Measurements from ENCODE around the gene RNF227.

Gene RNF227

DNA sequence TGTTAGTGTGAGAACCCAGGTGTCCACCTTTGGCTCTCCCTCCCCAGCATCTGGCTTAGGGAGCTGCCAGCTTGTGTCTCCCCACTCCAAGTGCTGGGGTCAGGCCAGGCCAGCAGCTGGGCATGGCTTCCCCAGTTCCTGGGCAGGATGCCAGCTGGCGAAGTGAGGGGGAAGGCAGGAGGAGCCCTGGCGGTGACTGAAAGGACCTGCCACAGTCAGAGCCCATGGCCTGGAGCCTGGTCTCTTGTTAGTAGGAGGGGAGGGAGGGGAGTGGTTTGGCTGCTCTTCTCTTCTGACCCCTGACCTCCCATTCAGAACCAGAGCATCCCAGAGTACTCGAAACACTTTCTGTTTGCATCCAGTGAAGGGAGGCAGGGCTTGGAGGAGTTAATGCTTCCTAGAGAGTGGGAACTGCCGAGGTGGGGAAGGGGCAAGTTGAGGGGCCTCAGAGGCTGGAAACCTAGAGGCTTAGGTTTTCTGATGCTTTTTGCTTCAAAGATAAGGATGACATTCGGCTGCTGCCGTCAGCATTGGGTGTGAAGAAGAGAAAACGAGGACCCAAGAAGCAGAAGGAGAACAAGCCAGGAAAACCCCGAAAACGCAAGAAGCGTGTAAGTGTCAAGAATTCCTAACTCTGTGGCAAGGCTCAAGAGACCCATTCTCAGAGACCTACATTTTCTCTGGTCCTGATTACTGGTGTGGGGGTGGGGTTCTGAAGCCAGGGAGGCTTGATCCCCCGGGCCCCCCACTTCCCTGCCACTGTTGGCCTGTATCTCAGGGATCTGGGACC lies 26.7 kb downstream of the RNF227 start:
- peak; percentile 91 for DNase-seq (ENCODE audit: low spot score)

DNA sequence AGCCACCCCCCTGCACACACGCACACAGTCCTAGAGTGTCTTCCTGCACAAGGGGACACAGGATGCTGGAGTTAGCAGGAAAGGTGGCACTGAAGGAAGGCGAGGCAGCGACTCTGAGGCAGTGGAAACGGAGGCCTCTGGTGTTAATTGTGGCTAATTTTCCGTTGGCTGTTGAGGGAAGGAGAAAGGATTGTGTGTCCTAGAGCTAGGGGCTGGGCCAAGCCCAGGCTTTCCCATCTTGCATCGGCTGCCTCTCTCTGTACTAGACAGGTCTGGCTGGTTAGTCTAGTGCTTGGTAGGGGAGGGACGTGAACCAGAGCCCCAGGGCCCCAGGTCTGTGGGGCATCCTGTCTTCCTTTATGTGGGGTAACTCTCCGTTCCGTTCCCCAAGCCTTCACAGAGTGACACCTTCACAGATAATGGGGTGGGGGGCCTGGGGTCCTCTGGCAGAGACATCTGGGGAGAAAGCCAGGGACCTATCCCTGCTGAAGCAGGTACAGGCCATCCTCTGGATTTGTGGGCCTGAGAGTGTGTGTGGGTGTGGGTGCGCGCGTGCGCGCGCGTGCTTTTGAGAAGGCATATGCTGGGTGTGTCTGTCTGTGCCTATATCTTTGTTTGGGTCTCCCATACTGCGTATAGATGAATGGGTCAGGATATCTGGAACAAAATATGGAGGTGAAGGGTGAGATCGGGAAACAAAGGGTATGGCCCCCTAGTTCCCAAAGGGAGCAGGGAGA lies 27.7 kb downstream of the RNF227 start, which contains the start of gene CHD3:
CHD3 (plus strand) TSS at position 606 of the 737 bp plus-strand sequence. CDS start 212 bp downstream, outside the sequence.
- no peak for DNase-seq (ENCODE audit: low spot score)

DNA sequence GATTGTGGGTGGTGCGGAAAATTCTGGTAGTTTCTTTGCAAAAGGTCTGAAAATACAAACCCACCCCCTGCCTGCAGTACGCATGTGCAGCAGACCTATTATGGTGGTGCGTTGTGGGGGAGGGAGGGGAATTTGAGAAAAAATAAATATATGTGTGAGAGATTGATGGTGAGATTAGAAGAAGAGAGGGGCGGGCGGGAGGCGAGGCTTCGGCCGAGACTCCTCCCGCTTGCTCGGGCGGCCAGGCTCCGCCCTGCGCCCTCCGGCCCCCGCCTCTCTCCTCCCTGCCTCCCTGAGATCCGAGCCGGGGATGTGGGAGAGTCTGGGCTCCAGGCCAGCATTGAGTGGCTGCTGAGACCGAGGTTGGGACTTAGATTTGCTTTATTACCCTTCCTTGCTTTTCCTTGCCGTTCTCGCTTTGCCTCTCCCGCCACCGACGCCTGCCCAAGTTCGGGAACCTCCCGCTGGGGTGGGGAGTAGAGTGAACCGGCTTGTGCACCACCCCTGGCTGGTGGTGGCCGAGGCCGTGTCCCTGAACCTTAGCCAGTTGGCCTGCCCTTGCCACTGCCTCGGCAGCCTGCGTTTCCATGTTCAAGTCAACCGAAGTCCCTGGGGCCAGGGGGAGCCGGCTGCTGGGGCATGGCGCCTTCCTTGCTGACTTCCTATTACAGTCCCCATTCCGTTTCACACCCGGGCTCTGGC lies 28.5 kb downstream of the RNF227 start:
- peak; percentile 93 for DNase-seq (ENCODE audit: low spot score)

DNA sequence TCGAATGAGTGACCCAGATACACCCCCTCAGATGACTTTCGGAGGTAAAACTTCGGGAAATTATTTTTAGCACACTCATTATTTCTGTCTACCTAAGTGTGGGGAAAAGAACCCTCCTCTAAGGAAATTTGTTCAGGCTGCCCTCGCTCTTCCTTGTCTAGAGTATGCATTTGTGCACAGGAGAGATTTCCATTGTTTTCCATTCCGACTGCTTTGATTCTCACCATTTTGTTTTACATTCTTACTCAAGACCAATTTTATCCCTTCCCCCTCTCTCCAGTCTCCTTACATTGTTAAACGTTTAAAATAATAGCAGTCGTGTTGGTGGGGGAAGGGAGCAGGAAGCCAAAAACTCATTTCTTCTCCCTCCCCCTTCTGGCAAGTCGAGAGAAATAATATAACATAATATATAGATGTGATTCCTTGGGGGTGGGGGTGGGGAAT lies 29.0 kb downstream of the RNF227 start:
- DNase-seq (ENCODE audit: low spot score), result no peak

DNA sequence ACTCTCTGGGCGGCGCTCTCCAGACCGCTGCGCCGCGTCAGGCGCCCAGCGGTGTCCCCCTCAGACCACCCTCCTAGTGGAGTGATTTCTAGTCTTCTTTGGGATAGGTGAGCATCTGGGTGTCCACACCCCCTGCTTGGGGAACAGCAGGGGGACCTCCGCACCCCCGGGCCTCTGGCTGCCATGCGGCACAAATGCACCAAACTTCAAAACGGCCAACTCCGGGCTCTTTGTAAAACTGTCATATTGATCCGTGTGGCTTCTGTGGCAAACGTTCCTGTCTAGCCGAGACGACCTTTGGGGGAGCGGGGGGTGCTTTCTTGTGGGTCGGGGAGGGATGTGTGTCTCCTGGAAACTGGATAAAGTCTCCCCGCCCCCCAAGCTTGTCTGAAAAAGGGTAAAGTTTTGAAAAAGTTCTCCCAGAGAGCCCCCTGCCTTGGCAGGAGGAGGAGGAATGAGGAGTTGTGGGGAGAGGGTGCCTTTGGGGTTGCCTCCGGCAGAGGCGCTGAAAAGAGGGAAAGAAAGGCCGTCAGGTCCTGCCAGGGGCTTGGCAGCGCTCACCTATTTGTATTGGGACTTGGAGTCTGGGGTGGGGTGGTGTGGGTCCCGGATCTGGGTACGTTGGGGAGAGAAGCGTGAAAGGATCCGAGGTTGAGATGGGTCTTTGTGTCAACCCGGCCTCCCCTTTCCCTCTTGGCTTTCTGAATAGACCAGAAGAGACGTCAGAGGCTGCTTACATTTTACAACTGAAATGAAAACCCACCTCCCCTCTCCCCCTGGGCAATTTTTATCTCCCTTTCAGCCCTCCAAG lies 29.7 kb downstream of the RNF227 start:
- DNase-seq (ENCODE audit: low spot score), result peak; percentile 12

DNA sequence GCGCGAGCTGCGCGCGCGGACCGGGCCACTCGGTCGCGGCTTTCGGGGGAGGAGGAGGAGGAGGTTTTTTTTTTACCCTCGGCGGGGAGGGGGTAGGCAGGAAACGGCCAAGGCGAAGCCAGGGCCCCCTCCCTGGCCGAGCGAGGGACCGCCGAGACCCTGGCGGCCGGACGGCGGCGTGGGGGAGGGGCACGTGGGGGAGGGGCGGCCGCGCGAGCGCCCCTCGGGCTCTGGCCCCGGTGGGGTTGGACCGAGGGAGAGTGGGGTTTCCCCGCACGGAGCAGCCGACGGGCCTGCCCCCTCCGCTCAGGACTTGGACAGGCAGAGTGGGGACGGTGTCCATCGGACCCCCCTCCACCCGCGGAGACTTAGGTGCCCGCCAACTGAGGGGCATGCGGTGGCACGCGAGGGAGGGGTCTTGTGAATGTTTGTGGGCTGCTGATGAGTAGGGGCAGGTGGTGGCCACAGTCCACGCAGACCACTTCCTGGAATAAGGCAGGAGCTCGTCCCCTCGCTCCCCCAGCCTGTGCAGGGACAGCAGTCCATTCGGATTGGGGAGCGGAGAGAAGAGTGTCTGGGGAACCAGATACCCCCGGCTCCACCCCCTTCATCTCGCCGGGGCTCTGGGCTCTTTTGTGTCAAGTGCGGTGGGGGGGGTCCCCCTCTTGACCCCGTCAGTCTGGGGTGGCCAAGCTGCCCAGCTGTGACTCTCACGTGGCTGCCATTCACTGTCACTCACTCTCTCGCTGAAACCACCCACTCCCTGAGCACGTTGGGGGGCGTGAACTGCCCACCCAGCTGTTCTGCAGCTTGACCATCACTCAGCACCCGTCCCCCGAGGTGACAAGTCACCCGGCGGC lies 30.5 kb downstream of the RNF227 start:
- DNase-seq (ENCODE audit: low spot score), result peak; percentile 48

DNA sequence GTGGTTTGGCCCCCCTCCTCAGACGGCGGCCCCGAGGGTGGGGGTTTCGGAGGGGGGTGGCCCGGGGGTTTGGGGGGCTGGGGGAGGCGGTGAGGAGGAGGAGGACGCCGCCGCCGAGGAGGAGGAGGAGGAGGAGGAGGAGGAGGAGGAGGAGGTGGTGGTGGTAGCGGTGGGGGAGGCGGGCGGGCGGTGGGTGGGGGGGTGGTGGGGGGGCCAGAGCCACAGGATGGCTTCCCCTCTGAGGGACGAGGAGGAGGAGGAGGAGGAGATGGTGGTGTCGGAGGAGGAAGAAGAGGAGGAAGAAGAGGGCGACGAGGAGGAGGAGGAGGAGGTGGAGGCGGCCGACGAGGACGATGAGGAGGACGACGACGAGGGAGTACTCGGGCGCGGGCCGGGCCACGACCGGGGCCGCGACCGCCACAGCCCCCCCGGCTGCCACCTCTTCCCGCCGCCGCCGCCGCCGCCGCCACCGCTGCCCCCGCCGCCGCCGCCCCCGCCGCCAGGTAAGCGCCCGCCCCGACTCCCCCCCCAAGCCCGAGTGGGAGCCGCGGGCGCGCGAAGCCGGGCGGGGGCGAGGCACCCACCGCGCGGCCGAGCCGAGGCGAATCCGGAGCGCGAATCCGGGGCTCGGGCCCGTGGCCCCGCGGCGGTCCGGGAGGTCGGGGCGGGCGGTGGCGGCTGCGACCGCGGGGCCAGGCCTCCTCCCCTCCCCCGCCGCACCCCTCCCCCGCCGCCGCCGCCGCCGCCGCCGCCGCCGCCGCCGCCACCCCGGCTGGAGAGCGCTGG lies 31.3 kb downstream of the RNF227 start:
- peak; percentile 18 for DNase-seq (ENCODE audit: low spot score)

DNA sequence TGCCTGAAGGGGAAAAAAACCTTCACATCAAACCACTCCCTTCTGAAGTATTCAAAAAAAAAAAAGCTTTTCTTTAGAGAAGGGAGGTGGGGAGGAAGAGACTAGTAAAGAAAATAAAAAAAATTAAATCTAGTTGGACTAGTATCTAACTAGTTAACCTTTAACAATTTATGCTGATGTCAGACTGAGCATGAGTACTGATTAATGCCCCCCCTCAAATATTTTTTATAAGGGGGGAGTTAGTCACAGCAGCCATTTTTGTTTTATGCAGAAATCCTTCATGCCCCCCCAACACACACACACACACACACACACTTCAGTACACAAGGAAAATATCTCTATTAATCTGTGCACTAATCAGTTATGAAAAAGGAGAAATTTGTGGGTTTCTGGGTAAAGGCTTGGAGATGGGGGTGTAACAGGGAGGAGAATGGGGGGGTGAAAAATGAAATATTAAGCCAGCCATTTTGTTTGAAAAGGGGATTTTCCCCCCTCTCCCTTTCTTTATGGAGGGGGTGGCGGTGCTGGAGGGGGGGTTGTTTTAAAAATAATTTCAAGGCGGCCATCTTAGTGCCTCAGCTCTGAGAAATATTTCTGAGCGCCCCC lies 32.2 kb downstream of the RNF227 start:
- peak; percentile 72 for DNase-seq (ENCODE audit: low spot score)

DNA sequence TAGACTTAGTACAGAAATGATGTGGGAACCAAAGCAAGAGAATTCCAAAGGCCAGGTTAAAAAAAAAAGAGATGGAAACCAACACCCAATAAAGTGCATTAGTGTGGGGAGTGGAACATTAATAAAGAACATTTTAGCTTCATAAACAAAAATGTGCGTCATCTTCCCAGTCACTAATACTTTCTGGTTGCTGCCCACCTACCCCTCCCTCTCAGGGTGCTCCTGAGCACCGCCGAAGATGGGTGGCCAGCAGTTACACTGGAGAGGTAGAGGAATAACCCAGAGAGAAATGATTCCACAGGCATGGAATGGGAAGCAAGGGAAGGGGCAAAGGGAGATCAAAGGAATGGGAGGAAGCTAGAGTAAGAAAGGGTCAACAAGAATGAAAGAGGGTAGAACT lies 33.5 kb downstream of the RNF227 start:
- DNase-seq (ENCODE audit: low spot score), result no peak

DNA sequence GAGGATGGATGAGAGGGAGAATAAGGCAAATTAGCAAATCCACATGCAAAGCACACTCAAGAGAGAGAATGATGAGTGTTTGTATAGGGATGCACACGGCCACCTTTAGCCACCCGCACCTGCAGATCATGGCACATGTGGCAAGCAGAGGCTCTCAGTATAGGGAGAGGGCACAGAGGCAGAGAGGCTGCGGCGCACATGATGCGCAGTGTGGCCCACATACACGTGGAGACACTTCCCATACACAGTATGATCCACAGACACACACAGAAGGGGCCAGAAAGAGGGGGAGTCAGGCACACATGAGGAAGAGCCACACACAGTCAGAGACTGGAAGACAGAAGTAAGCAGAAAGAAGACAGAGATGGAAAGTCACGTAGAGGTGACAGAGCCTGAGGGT lies 34.0 kb downstream of the RNF227 start:
- no peak for DNase-seq (ENCODE audit: low spot score)

DNA sequence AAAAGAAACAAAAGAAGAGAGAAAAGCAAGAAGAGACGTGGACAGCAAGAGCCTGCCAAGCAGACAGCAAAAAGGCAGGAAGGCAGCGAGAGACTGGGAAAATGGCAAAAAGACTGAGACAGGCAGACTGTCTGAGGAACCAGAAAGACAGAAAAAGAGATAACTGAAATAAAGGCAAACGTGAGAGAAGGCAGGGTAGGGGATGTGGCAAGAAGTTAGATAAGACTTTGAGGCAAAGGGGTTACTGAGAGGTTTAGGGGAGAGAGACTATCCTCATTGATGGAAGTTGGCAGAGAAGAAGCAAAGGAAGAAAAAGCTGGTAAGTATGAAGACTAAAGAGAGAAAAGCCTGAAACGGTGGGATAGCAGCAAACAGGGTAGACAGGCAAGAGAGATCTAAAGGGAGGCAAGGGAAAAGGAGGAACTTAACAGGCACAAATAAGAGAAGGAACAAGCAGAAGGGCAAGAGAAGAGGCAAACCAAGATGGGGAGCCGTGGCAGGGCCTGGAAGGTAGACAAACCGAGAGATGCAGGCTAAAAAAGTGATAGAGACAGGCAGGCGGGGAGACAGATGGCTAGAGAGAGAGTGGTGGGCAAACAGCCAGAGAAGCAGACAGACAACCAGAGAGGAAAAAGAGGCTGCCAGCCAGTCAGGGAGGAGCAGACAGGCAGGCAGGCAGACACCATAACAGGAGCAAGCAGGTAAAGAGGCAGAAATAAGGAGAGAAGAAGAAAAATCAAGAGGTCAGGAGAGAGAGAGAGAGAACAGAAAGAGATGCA lies 34.6 kb downstream of the RNF227 start:
- no peak for DNase-seq (ENCODE audit: low spot score)

DNA sequence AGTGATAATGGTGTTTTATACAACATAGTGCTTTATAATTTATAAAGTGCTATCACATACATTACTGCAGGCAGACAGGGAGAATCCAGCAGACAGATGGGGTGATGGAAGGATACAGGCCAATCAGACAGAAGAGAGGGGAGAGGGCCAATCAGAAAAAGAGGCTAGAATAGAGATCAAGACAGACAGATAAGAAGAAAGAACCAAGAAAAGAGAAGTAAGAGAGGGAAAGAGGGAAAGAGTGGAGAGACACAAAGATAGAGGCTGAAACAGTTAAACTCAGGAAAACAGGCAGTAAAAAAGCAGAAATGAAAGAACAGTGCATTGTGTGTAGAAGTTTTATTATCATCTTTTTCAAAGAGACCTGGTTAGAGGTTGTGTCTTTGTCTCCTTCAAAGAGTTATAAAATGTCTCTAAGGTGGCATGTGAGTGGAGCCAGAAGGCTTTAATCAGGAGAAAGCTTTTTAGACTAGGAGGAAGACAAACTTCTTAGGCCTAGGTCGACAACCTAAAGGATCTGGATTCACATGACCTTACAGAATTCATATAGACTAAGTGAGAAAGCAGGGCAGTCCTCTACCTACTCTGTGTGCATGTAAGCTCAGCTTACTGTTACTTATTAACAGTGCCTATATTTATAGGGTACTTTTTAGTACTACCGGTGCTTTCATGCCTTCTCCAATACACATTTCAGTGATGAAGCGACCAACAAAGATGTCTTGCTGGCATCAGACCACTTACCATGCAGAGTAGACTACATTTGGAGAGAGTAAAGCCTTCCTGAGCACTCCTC lies 35.8 kb downstream of the RNF227 start:
- no peak for DNase-seq (ENCODE audit: low spot score)

DNA sequence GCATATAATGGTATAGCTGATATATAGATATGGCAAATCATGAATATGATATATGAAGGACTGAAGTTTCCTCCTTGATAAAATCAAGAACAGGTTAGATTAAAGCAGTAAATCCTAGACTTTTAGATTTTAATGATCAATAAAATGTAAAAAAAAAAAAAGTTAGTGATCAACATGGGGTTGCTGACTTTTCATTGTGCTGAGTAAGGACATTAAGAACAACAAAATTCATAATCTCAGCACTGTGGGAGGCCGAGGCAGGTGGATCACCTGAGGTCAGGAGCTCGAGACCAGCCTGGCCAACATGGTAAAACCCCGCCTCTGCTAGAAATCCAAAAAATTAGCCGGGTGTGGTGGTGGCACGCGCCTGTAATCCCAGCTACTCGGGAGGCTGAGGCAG lies 37.9 kb downstream of the RNF227 start:
- DNase-seq (ENCODE audit: low spot score), result no peak

DNA sequence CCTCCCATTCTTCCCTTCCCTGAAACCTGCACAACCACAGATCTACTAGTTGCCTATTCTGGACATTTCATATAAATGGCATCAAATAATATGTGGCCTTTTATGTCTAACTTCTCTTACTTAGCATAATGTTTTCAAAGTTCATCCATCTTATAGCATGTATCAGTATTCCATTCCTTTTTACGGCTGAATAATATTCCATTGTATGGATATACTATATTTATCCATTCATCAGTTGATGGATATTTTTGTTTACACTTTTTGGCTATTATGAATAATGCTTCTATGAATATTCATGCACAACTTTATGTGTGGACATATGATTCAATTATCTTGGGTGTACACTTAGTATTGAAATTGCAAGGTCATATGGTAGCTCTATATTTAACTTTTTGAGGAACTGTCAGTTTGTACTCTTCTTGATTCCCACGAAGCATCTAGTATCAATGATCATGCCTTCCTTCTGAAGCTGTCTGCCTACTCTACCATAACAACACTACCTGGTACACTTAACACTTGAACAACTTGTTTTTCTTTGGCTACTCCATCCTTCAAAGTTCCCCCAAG lies 40.2 kb downstream of the RNF227 start:
- DNase-seq (ENCODE audit: low spot score), result no peak

DNA sequence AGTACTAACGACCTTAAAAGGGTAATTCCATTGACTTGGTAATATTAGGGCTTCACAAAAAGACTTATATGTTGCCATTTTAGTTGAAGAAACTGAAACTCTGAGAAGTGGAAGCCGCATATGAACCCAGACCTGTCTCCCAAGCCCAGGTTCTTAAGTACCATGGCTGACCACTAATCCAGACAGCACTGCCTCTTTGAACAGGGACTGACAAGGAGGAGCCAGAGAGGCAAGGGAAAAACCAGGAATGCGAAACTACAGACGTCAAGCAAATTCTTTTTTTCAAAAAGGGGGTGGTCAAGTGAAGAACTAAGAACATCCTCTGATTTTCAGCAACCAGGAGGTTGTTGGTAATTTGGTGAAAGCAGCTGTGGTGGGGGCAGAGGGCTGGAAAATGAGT lies 43.0 kb downstream of the RNF227 start:
- DNase-seq (ENCODE audit: low spot score), result no peak

DNA sequence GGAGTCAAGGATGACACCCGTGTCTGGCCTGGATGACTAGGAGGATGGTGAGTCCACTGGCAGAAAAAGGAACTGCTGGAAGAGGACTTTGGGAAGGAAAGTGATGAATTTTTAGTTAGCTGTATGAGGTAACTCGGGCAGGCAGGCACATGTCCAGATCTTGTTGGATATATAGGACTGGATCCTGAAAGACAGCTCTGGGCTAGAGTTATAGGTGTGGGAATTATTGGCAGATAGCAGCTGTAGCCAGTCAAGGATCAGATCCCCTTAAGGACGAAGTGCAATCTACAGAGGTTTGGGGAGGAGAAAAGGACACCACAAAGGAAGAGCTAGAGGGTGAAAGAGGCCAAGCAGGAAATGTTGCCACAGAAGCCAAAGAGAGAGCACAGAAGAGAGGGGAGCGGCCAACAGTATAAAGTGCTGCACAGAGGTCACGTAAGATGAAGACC lies 48.2 kb downstream of the RNF227 start:
- DNase-seq (ENCODE audit: low spot score), result no peak

DNA sequence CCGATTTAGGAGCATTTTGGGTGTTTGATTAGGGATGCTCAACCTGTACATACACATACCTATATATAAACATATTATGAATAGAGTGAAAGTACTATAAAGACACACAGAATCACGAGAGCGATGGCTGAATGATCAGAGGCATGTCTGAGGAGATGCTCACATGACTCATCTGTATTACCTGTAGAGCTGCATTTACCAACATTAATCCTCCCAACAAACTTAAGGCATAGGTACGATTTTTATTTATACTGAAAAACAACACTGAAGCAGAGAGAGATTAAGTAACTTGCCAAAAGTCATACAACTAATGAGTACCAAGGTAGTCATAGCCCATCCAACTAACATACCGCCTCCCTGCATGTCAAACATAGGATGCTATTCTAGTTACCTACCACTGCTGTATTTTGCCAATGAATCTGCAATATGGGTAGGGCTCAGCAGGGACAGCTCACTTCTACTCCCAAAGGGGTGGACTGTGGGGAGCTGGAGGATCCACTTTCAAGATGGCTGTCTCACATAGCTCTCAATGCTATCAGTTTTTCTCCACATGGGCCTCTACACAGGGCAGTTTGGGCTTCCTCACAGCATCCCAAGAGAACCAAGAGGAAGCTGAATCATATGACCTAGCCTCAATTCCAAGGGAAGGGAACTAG lies 51.0 kb downstream of the RNF227 start:
- DNase-seq (ENCODE audit: low spot score), result no peak

Measured in kidney tubule cell (primary cell).